Left renal pelvis (tissue), 4 donors: ENCODE data around the gene NLRP5. TPM values are rescaled to one million over a fixed set of nuclear protein-coding genes. Genes with fewer than 3 reads are reported as not detected.

ENCODE experiments used
- polyA plus RNA-seq, 4 donors: library from polyadenylated mRNA; unstranded; fragments of 120-200 nt; gene quantifications; one replicate each; pipeline ENCODE4 v1.2.1, GENCODE V29; 2013; ENCODE audit not compliant: insufficient read length in 4 of 4

Gene NLRP5
- polyA plus RNA-seq, 4 donors = not detected

Other genes with a start within 250 kb of the NLRP5 start
- gene NLRP9, start 248.4 kb upstream of the NLRP5 start, polyA plus RNA-seq = under 1 TPM in 2 of 4 donors, not detected in 2; 0.04 to 0.10 TPM
- not detected for gene RFPL4A, start 227.7 kb upstream of the NLRP5 start, polyA plus RNA-seq
- under 1 TPM in 2 of 4 donors, not detected in 2; 0.17 to 0.20 TPM for gene RFPL4AL1, start 217.7 kb upstream of the NLRP5 start, polyA plus RNA-seq
- under 1 TPM in 3 of 4 donors, not detected in 1; 0.11 to 0.19 (median 0.15) TPM for gene NLRP11, start 154.8 kb upstream of the NLRP5 start, polyA plus RNA-seq
- gene NLRP4, start 150.2 kb upstream of the NLRP5 start, polyA plus RNA-seq = not detected
- not detected for gene NLRP13, start 54.4 kb upstream of the NLRP5 start, polyA plus RNA-seq
- not detected for gene NLRP8, start 38.9 kb upstream of the NLRP5 start, polyA plus RNA-seq
- 10 to 100 TPM; 11.1 to 25.0 (median 13.3) TPM for gene ZNF787, start 134.5 kb downstream of the NLRP5 start, polyA plus RNA-seq
- 10 to 100 TPM; 19.3 to 43.5 (median 23.5) TPM for gene ZNF444, start 154.5 kb downstream of the NLRP5 start, polyA plus RNA-seq
- gene GALP, start 189.2 kb downstream of the NLRP5 start, polyA plus RNA-seq = not detected
- under 1 TPM in 1 of 4 donors, not detected in 3; 0.15 TPM for gene ZSCAN5B, start 211.0 kb downstream of the NLRP5 start, polyA plus RNA-seq
- under 1 TPM in 1 of 4 donors, not detected in 3; 0.14 TPM for gene ZSCAN5C, start 215.5 kb downstream of the NLRP5 start, polyA plus RNA-seq